K562 (cell line): ENCODE measurements around the gene FOSL2. TPM values are rescaled to one million over a fixed set of nuclear protein-coding genes. Genes with fewer than 3 reads are reported as not detected.
A peak's percentile ranks its signal among the peaks of the same experiment; 100 is the strongest.

Experiments
- CXXC5 ChIP-seq: fragments of 250-450 bp; sonication (Bioruptor Pico); IDR thresholded peaks from 2 replicates; pipeline ENCODE4 v1.8.0; 2022; ENCODE audit warnings: inconsistent platforms, mild to moderate bottlenecking, moderate library complexity
- DDX20 ChIP-seq: fragments of 450-650 bp; IDR thresholded peaks from 2 replicates; pipeline ENCODE4 v1.6.1; 2016; ENCODE audit warnings: missing genetic modification characterization, low read depth, mild to moderate bottlenecking, missing compliant biosample characterization, moderate library complexity
- EP400 ChIP-seq: fragments of 450-650 bp; IDR thresholded peaks from 2 replicates; pipeline ENCODE4 v1.6.1; 2017; ENCODE audit warnings: antibody characterized with exemption, mild to moderate bottlenecking, moderate library complexity
- FOSL1 ChIP-seq: fragments of 200-800 bp; sonication (Bioruptor generic); conservative IDR thresholded peaks from 2 replicates; pipeline ENCODE4 v1.6.1; 2016; ENCODE audit warnings: missing genetic modification characterization, missing compliant biosample characterization
- ID3 ChIP-seq, 2 experiments: fragments of 250-450 bp in 1 of 2; fragments of 450-650 bp in 1 of 2; sonication (Bioruptor Pico) in 1 of 2; IDR thresholded peaks; 2 replicates each; pipeline versions ENCODE4 v1.6.1 to v1.8.0; 2016 to 2021; ENCODE audit warnings: mild to moderate bottlenecking in 2 of 2, moderate library complexity in 2 of 2, missing compliant biosample characterization in 1 of 2, missing genetic modification characterization in 1 of 2
- KHSRP ChIP-seq: fragments of 450-650 bp; IDR thresholded peaks from 2 replicates; pipeline ENCODE4 v1.6.1; 2017
- REST ChIP-seq, 2 experiments: fragments of 450-650 bp; formaldehyde crosslinking in 1 of 2; IDR thresholded peaks; 2 replicates each; pipeline versions ENCODE4 v1.4.0 to v1.6.1; 2014 to 2020; ENCODE audit warnings: mild to moderate bottlenecking in 2 of 2, borderline replicate concordance in 1 of 2, low read depth in 1 of 2
- TRIM24 ChIP-seq, 2 experiments: fragments of 450-650 bp; IDR thresholded peaks; 2 replicates each; pipeline ENCODE4 v1.6.1; 2016
- YY1 ChIP-seq, 3 experiments: IDR thresholded peaks; 2 replicates each; pipeline ENCODE4 v1.6.1; 2011; ENCODE audit warnings: low read length in 2 of 3, mild to moderate bottlenecking in 2 of 3, moderate library complexity in 2 of 3, borderline replicate concordance in 1 of 3, control low read depth in 1 of 3, low read depth in 1 of 3; ENCODE audit not compliant: insufficient read depth in 3 of 3, insufficient replicate concordance in 2 of 3, control insufficient read depth in 1 of 3, insufficient read length in 1 of 3; ENCODE audit errors: extremely low read depth in 1 of 3
- ZNF586 ChIP-seq: fragments of 450-650 bp; formaldehyde crosslinking; conservative IDR thresholded peaks from 2 replicates; pipeline ENCODE4 v1.4.0; 2020; ENCODE audit warnings: mild to moderate bottlenecking, moderate library complexity
- ZNF766 ChIP-seq: fragments of 200-800 bp; sonication (Bioruptor generic); conservative IDR thresholded peaks from 2 replicates; pipeline ENCODE4 v1.6.1; 2016; ENCODE audit warnings: missing genetic modification characterization, missing compliant biosample characterization
- polyA plus RNA-seq, 8 experiments: library from polyadenylated mRNA; depleted of rRNA in 4 of 8; stranded (reverse) in 5 of 8; unstranded in 3 of 8; fragments of >200 nt; fragmentation: Nextera tagmentation in 2 of 8; fragmentation: Illumina TruSeq in 1 of 8; extraction: Ambion mirVana in 2 of 8; extraction: Trizol in 1 of 8; gene quantifications; 2 replicates each; pipeline versions ENCODE4 v1.2.1 to v1.2.3, GENCODE V29; 2011 to 2014; ENCODE audit warnings: inconsistent platforms in 1 of 8, missing spikeins in 1 of 8
- total RNA-seq, 7 experiments: library from RNA; depleted of rRNA in 6 of 7; stranded (reverse); fragments of >200 nt in 6 of 7; fragmentation: Illumina TruSeq in 2 of 7; extraction: Trizol in 2 of 7; gene quantifications; 2 replicates each; pipeline versions ENCODE4 v1.2.1 to v1.2.3, GENCODE V29; 2011 to 2021; ENCODE audit warnings: low replicate concordance in 1 of 7
- TF ChIP-seq, protein P1 (sequence below): sonication (generic); formaldehyde crosslinking; IDR thresholded peaks from 2 replicates; pipeline ENCODE4 v1.8.0; 2022; ENCODE audit warnings: mild to moderate bottlenecking, missing genetic modification reagents
- TF ChIP-seq, protein P2 (sequence below): fragments of 250-450 bp; sonication (Bioruptor Pico); IDR thresholded peaks from 2 replicates; pipeline ENCODE4 v1.4.0; 2020; ENCODE audit warnings: mild to moderate bottlenecking, moderate library complexity

Gene FOSL2
- total and polyA plus RNA-seq, 9 of the 15 experiments (the other 6 are each of a cell fraction or from before 2014, with no cell fraction given) = 0.04 to 2.9 (median 0.80) TPM

DNA sequence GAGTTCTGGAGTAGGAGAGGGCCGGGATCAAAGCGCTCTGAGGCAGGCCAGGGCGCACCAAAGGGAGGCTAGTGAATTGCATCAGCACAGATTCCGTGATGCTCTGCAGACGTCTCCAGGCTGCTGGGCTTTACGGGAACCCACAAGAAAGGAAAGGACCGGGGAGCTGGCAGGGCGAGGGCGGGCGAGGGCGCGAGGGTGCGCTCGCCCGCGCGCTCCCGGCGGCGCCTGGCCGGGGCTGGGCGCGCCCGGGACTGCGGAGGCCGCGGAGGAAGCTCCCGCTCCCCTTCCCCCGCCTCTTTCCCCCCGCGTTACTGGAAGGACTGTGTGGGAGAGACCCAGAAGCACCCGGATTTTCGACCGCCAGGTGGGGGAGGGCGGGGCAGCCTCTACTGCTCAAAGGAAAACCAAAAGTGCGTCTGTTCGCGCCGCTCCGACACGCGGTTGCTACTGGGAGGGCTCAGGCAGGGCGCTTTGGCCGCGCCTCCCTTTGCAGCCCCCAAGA, 2.4 kb upstream of the FOSL2 start (continued):
- no peak for TF ChIP-seq YY1 (IDR thresholded peaks at IDR 0.05; ENCODE audit: borderline replicate concordance in 1 of 3, control insufficient read depth in 1 of 3, extremely low read depth in 1 of 3, insufficient read depth in 3 of 3, insufficient read length in 1 of 3, insufficient replicate concordance in 2 of 3, low read depth in 1 of 3, low read length in 2 of 3)
- TF ChIP-seq TRIM24 (IDR thresholded peaks at IDR 0.05) = no peak
- peak; percentile 61; the same call in 1 of the 2 replicates for TF ChIP-seq ZNF766 (CRISPR knock-in tag)
- TF ChIP-seq, protein P1, sequence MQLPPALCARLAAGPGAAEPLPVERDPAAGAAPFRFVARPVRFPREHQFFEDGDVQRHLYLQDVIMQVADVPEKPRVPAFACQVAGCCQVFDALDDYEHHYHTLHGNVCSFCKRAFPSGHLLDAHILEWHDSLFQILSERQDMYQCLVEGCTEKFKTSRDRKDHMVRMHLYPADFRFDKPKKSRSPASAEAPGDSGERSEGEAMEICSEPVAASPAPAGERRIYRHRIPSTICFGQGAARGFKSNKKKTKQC = peak; percentile 25; the same call in 1 of the 2 replicates
- TF ChIP-seq ID3 (CRISPR knock-in tag; IDR thresholded peaks at IDR 0.05) = no peak
- TF ChIP-seq ID3 (tag; IDR thresholded peaks at IDR 0.05) = 0 out of 2 replicates have a peak, but pooled peaks have one; percentile 29
- 0 out of 2 replicates have a peak, but pooled peaks have one; percentile 26 for TF ChIP-seq FOSL1
- TF ChIP-seq, protein P2, sequence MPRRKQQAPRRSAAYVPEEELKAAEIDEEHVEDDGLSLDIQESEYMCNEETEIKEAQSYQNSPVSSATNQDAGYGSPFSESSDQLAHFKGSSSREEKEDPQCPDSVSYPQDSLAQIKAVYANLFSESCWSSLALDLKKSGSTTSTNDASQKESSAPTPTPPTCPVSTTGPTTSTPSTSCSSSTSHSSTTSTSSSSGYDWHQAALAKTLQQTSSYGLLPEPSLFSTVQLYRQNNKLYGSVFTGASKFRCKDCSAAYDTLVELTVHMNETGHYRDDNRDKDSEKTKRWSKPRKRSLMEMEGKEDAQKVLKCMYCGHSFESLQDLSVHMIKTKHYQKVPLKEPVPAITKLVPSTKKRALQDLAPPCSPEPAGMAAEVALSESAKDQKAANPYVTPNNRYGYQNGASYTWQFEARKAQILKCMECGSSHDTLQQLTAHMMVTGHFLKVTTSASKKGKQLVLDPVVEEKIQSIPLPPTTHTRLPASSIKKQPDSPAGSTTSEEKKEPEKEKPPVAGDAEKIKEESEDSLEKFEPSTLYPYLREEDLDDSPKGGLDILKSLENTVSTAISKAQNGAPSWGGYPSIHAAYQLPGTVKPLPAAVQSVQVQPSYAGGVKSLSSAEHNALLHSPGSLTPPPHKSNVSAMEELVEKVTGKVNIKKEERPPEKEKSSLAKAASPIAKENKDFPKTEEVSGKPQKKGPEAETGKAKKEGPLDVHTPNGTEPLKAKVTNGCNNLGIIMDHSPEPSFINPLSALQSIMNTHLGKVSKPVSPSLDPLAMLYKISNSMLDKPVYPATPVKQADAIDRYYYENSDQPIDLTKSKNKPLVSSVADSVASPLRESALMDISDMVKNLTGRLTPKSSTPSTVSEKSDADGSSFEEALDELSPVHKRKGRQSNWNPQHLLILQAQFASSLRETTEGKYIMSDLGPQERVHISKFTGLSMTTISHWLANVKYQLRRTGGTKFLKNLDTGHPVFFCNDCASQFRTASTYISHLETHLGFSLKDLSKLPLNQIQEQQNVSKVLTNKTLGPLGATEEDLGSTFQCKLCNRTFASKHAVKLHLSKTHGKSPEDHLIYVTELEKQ = no peak
- no peak for TF ChIP-seq KHSRP
- TF ChIP-seq ZNF586 (CRISPR knock-in tag) = no peak
- TF ChIP-seq DDX20 = no peak
- peak; percentile 70 for TF ChIP-seq CXXC5 (CRISPR knock-in tag)
- no peak for TF ChIP-seq REST (IDR thresholded peaks at IDR 0.05; ENCODE audit: borderline replicate concordance)
- peak; percentile 81 for TF ChIP-seq REST (CRISPR knock-in tag; IDR thresholded peaks at IDR 0.05; ENCODE audit: low read depth)
- TF ChIP-seq EP400 = no peak
